ENCODE data around the gene DNAJB12. TPM values are rescaled to one million over a fixed set of nuclear protein-coding genes. Genes with fewer than 3 reads are reported as not detected.

Gene DNAJB12
- total RNA-seq, 1 experiment from 2014 or later: 27.6 TPM

- Histone ChIP-seq H4K20me1 (ENCODE audit: control insufficient read depth, insufficient read depth, insufficient read length) (no peaks in the 10 kb centered on the region), H3K27ac (ENCODE audit: insufficient read length, low read depth, low read length) (no peak overlapping the region), H3K23me2 (ENCODE audit: insufficient read length, low read depth, low read length, poor library complexity, severe bottlenecking) (peaks cover 8% of the 10 kb centered on the region), H4K5ac (ENCODE audit: insufficient read length, low read depth, low read length) (peak overlapping the region; percentile 11), H3K56ac (ENCODE audit: insufficient read length, low read depth, low read length) (no peak overlapping the region), H2AFZ (ENCODE audit: low read length) (no peak overlapping the region), H3K79me1 (ENCODE audit: insufficient read depth, low read depth, low read length, poor library complexity, severe bottlenecking) (no peaks in the 10 kb centered on the region), H3K14ac (ENCODE audit: insufficient read depth, low read length) (peak overlapping the region; percentile 55), H3K4me2 (ENCODE audit: insufficient read depth, insufficient read length, low read length) (peak overlapping the region; percentile 85), H3K9ac (ENCODE audit: extremely low read depth, insufficient read length, low read length) (no peak overlapping the region), H3T11ph (ENCODE audit: low read length) (no peak overlapping the region), H2BK15ac (ENCODE audit: low read depth, low read length) (no peak overlapping the region), H2BK20ac (ENCODE audit: low read depth, low read length, poor library complexity, severe bottlenecking) (no peak overlapping the region), H3K4ac (ENCODE audit: low read depth, low read length) (no peak overlapping the region), H3K18ac (ENCODE audit: insufficient read length, low read depth, low read length) (peak overlapping the region; percentile 78), H4K8ac (replicated peaks; ENCODE audit: insufficient read length, low read depth, low read length) (no peak overlapping the region), H4K91ac (ENCODE audit: insufficient read length, low read depth, low read length) (no peak overlapping the region), H2BK120ac (ENCODE audit: low read depth, low read length, poor library complexity, severe bottlenecking) (no peak overlapping the region), H3K27me3 (ENCODE audit: insufficient read depth, low read length) (no peaks in the 10 kb centered on the region), H3K23ac (ENCODE audit: insufficient read length, low read depth, low read length) (no peak overlapping the region), H2AK5ac (ENCODE audit: insufficient read length, low read length) (no peak overlapping the region), H3K4me1 (ENCODE audit: insufficient read depth, low read length) (peaks cover 3% of the 10 kb centered on the region; the same call in 1 of the 2 replicates), H2BK5ac (ENCODE audit: insufficient read length, low read length) (no peak overlapping the region), H2BK12ac (ENCODE audit: insufficient read length, low read depth, low read length) (peak overlapping the region; percentile 55), H3K79me2 (ENCODE audit: insufficient read depth, low read length) (no peaks in the 10 kb centered on the region), H3K9me3 (ENCODE audit: control insufficient read depth, low read depth, low read length) (no peaks in the 10 kb centered on the region)
- DNase-seq: no peak
- TF ChIP-seq CTCF (conservative IDR thresholded peaks at IDR 0.05): no peak
- Mint-ChIP-seq H3K27ac (peak overlapping the region; percentile 59 to 90 (median 81); a peak in 3 of 7 replicates), H3K36me3 (ENCODE audit: insufficient read depth in 1 of 3, low read depth in 3 of 3) (peaks cover 0 to 2% (median 0%) of the 10 kb centered on the region in 3 experiments; a peak in 2 of 7 replicates), H3K27me3 (ENCODE audit: low read depth) (peaks cover 2% of the 10 kb centered on the region; the same call in 1 of the 2 replicates), H3K9me3 (no peaks in the 10 kb centered on the region; a peak in 1 of 5 replicates), H3K4me1 (peaks cover 17 to 34% of the 10 kb centered on the region in 2 experiments), H3K4me3 (peak overlapping the region in 1 of 2 experiments; percentile 73; a peak in 3 of 5 replicates)
- WGBS (ENCODE audit: extremely low coverage, insufficient read length, low lambda C conversion rate): no CpG with 5 or more reads among the region's 16 CpGs
These were observed 55.9 kb downstream of the DNAJB12 start for GRCh38 chr10:72298592-72299519.
